Pulmonary artery endothelial cell (primary cell): ENCODE results near the gene SFI1. TPM values are rescaled to one million over a fixed set of nuclear protein-coding genes. Genes with fewer than 3 reads are reported as not detected.

Source experiments
- DNase-seq: peaks from one replicate; pipeline ENCODE4 v3.0.0-alpha.2; 2011; ENCODE audit warnings: low read depth, low spot score
- total RNA-seq: library from RNA; depleted of rRNA; stranded (reverse); fragments of >200 nt; gene quantifications from 2 replicates; pipeline ENCODE4 v1.2.3, GENCODE V29; 2014

SFI1 gene
- total RNA-seq, 1 donor from 2014 or later: 17.8 TPM

DNA sequence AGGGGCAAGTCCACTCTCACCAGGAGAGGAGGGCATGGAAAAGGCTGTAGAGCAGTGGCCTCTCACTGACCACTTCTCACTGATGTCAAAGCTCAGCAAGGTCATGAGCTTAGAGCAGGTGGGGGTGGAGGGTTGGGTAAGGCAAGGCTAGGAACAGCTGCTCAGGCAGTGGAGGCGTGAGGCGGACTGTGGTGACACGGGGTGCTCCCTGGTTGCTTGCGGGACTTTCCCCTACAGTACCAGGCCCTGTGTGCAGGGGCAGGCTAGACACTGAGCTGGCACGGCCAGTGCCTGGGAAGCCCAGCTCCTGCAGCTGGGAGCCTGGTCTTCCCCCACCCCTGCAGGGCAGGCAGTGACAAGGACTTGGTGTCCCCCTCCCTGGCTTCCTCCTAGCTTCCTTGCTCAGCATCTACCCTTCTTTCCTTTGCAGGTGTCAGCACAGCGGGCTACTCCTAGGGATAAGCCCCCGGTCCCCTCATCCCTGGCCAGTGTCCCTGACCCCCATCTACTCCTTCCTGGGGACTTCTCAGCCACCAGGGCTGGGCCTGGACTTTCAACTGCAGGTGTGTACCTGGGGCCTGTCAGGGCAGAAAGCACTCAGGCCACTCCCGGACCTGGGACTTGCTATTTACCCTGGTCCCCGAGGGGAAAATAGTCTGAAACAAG is 120.1 kb downstream of the SFI1 start:
- DNase-seq: no peak

DNA sequence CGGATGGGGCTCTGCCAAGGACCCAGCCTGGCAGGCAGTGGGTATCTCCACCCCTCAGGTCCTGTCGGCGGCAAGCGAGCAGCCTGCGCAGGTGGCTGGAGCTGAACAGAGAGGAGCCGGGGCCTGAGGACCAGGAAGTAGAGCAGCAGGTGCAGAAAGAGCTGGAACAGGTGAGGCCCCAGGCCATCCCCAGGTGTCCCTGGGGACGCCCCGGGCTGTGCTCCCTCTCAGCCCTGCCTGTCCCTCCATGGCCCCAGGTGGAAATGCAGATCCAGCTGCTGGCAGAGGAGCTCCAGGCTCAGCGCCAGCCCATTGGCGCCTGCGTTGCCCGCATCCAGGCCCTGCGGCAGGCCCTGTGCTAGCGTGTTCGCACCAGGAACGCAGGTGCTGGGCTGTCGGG is 121.7 kb downstream of the SFI1 start:
- DNase-seq: no peak

DNA sequence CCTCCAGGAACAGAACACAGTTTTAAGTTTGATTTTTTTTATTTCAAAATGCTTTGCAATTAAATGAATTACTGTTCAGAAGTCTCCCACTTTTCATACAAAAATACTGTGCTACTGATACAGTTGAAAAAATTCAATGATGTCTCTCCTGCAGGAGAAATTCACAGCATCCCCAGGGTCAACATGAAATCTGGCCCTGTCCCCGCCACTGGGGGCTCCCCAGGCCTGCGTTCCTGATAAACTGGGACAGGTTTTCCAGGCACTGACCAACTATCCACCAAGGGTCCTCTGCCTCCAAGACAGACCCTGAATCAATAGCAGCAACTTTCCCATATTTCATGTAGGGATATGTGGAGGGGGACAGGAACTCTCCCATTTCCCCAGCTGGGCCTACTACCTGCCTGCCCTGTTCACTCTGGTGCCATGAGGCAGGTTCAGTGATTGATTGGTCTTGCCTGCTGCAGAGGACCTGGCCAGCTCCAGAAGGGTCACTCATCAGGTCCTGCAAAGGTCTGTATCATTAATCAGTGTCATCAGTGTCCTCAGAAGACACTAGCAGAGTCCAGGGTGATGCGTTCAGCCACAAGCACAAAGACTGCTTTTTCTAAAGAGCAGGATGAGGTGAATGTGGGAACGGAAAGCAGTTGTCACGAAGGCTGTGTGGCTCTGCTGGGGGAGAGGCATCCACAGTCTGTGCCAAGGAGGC is 122.3 kb downstream of the SFI1 start:
- DNase-seq: no peak

DNA sequence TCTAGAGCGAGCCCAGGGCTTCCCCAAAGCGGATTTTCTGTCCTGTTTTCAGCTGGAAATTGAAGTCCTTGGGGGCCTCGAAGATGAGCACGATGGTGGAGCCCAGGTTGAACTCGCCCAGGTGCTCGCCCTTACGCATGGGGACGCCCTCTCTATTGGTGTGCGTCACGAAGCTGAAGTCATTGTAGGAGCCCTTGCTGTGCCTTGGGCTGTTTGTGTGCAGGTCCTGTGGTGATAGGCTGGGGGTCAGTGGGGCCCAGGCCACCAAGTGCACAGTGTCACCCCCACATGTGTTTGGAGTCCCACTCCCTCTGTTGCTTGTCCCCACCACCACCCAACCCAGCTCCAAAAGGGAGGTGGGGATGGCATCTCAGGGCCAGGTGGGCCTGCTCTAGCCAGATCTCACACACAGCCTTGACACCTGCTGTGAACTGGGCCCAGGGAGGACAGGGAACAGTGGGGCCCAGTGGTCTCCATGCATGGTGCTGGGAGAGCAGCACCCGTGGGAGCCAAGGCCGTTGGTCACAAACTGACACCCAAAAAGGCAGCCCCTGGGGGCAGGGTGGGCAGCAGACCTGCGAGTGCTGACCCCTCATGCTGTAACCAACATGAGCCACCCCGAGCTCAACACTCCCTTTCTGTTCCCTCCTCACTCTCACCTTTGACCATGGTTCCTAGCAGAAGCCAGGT is 123.4 kb downstream of the SFI1 start:
- DNase-seq: no peak

DNA sequence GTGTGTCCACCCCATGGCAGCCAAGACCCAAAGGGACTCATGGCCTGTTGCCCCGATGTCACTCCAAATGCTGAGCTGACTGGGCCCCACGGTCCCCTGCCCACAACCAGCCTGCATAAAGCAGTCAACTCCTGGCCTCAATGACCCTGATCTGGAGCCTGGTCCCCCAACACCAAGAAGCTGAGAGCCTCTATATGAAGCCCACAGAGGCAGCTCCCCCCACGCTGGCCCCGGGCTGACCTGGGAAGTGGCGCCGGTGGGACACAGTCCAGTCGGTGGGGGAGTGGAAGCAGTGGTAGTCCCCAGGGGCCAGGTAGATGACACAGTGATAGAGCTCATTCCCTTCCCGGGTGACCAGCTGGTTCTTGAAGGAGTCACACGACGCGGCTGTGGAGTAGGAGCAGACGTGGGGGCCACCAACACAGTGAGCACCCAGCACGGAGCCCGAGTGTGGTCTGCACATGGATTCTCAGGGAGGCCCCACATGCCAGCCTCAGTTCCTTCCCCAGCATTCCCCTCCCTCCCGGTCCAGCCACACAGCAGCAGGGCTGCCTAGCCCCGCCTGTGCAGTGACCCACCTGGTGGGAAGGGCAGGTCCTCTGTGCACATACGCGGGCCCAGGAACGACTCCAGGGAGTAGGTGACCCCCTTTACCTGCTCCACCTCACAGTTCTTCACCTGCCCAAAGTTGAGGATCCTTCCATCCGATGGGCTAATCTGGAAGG is 124.6 kb downstream of the SFI1 start:
- no peak for DNase-seq

DNA sequence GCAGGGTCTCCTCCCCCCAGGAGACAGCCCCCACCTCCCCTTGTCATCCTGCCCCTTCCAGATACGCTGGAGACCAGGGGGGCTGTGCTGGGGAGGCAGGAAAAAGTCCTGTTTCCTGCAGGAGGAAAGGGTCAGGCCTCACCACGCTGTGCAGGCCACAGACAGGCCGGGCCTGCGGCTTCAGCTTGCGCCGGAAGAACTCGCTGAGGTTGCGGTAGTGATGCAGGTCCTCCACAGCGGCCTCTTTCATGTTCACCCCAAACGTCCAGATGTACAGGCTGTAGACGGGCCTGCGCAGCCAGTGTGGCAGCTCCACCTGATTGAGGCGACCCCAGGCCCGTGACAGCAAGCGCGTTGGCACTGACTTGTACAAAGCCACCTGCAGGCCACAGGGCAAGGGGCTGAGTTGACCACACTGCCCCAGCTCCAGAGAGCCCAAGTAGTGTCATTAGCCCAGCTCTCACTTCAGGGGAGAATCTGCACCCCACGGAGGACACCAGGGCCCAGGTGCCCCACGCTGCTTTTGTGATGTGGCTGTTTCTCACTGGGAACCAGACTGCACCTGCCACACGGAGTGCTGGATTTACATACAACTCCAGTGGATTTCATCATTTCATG is 125.3 kb downstream of the SFI1 start:
- no peak for DNase-seq

DNA sequence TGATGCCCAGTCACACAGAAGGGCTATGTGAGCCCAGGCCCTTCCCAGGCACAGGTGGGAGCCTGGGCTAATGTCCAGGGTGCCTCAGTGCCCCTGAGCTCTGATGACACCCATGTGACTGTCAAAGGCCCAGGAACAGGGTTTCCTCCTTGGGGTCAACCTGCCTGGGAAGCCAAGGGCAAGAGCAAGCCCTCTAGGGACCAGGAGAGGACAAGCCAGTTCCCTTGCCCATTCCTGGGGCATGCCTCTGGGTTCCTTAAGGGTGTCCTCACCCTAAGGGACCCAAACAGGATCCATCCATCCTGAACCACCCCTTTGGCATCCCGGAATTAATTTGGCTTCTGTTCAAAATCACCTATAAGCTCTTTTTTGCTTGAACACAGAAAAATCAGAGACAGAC is 126.6 kb downstream of the SFI1 start:
- no peak for DNase-seq

DNA sequence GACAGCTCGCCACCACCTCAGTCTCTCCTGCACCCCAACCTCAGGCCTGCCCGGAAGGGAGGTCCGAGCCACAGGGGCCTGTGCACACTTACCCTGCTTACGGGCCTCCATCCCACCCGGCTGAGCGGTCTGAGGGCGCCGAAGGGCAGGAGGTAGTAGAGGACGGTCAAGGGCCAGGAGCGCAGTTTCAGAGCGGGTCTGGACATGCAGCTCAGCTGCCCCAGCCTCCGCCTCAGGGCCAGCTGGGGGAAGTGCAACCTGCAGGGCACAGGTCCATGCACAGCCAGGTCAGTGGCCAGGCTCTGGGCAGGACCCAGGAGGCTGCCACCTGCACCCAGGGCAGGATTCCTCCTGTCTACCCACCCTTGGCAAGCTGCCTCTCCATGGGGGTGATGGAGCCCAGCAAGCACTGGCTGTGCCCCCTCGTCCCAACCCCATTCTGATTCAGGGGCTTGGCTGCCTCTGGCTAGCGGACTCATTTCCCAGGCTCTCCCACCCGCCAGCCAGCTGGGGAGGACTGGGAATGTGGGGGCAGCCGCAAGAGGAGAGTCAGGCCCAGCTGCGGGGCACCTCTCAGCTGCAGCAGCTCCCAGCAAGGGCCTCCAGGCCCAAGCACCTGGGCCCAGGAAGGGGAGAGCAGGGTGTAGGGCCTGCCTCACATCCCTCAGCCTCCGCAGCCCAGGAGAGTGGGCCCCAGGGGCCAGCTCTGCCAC is 127.4 kb downstream of the SFI1 start:
- DNase-seq: no peak

DNA sequence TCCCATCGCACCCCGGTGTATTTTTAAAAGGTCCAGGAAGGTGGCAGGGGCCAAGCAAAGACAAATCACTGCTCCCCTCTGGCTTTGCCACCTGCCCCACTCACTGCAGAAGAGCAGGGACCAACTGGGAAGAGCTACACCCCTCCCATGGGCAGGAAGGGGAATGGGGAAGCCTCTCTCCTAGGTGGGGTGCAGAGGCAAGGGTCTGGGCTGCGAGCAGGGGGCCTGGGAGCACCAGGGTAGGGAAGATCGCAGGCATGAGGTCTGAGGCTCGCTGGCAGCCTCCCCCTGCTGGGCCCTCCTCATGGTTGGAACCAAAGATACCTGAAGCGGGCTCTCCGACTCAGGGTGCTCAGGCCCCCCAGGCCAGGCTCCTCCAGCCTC is 128.9 kb downstream of the SFI1 start:
- no peak for DNase-seq

DNA sequence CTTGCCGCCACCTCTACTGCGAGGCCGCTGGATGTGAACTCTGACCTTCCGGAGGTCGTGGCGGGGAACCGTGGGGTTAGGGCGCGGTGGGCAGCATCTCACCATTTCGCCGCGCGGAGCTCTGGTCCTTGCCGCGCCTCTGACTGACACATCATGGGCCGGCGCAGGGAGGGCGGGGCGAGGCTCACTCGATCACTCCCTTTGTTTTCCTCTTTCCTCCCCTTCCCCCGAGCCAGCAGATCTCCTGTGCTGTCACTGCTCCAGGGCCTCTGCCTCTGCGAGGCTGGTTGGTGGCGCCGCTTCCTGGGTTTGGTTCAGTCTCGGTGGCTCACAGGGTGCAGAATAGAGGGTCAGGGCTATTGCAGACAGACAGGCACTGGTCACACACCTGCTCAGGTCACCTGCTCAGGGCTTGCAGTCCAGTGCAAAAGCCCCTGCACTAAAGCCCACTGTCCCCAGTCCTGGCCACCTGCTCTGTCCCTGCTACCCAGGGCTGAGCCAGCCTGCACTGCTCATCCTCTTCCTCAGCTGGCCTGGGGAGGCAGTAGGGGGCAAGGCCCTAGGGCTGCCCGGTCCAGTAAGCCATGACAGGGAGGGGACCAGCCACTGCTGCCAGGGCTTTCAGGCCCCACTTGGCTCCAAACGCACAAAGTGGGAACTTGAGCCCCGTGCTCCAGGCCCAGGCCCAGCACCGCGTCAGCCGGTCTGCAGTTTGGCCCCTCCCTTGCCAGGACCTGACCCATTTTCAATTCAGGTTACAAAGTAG is 129.5 kb downstream of the SFI1 start:
- DNase-seq: no peak

DNA sequence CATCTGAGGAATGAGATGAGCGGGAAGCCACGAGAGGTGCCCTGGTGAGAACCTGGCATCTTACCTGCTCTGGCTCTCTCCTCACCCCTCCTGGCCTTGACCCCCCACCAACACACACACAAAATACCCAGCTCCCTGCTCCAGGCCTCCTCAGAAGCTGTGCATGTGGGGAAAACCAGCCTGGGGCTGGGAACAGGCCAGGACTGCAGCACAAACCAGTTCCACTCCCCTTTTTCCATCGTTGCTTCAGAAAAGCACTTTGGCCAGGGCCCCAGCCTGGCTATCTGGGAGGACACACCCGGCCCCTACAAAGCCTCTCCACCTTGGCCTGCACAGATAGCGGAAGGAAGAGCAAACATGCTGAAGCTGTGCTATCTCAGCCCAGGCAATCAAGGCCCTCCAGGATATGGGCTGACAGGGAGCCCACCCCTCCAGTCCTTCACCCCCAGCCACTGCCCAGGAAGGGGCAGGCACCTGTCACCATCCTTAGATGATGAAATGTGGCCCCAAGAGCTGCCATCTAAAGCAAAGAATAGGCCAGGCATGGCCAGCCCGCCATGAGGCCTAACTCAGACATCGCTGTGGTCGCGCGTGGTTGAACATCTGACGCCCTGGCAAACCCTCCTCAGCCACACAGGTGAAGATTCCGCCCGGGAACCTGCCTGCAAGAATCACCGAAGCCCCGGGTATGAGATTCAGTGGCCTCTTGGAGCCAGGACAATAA is 130.3 kb downstream of the SFI1 start:
- DNase-seq: no peak

DNA sequence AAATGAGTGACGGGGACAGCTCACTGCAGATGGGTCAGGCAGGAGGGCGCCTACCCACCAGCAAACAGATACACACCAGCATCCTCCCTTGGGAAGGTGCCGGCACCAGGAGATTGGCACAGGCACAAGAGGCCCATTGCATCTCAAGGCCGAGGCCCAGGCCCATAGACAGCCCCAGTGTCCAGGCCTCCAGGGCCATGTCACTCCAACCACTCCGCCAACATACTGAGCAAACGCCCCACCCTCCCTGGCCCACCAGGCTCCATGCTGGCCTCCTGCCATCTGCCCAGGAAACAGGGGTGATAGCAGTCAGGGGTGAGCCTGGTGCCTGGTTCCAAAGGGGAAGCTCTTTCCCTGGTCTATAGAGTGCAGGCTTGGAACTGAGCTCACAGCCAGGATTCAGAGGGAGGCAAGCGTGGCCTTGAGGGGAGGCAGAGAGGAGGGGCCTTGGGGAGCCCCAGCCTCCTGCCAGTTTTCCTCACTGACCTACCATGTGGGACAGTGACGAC is 130.9 kb downstream of the SFI1 start:
- DNase-seq: no peak

DNA sequence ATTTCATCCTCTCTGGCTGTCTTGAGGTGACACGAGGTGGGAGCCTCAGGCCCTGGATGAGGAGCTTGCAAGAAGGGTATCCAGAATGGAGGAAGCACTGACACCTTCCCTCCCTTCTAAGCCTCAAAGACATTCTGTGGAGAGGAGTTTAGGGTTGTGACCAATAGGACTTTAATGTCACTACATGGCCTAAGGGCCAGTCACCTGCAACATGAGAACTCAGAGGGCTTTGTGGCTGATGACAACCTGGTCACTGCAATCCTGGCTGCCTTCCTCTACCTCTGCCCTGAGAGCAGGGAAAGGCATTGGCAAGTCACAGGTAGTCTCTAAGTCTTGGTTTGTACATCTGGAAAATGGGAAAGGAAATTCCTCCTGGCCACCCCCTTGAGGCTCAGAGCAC is 132.0 kb downstream of the SFI1 start:
- DNase-seq: no peak

DNA sequence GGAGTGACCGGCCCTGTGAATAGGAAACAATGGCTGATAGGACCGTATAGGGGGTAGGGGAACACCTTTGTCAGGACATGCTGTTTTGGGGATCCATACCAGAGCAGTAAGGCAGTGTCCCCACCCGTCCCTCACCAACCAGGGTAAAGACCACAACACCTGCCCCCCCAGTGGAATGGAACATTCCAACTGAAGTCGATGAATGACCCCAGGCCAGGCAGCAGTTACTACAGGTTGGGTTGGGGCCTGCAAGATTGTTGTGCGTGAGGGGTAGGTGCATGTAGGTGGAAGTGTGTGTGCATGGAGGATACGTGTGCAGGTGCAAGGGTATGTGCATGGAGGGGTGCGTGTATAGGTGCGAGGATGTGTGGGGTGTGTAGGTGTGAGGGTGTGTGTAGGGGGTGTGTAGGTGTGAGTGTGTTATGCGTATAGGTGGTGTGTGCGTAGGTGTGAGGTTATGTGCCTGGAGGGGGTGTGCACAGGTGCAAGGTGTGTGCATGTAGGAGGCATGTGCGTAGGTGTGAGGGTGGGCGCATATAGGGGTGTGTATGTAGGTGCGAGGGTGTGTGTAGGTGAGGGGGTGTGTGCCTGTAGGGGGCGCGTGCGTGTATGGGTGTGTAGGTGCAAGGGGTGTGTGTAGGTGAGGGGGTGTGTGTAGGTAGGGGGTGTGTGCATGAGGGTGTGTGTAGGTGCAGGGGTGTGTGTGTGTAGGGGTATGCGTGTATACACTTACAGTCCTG is 132.8 kb downstream of the SFI1 start:
- no peak for DNase-seq

DNA sequence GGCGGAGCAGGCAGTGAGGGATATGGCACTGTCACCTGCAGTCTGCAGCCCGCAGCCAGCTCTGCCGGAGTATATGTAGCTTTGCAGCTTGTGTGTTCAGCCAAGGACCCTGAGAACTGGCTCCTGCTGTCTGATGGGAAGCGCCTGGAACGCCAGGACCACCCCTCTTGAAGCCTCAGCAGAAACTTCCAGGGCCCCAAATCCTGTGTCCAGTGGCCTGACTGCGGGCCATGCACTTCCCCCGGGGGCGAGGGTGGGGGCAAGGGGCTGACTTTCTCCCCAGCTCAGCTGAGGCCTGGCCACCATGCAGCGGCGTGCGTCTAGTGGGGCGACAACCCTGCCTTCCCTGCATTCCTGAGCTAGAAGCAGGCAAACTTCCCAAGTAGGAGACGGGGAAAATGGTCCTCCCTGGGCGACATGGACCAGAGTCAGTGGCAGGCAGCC is 133.4 kb downstream of the SFI1 start:
- DNase-seq: no peak

DNA sequence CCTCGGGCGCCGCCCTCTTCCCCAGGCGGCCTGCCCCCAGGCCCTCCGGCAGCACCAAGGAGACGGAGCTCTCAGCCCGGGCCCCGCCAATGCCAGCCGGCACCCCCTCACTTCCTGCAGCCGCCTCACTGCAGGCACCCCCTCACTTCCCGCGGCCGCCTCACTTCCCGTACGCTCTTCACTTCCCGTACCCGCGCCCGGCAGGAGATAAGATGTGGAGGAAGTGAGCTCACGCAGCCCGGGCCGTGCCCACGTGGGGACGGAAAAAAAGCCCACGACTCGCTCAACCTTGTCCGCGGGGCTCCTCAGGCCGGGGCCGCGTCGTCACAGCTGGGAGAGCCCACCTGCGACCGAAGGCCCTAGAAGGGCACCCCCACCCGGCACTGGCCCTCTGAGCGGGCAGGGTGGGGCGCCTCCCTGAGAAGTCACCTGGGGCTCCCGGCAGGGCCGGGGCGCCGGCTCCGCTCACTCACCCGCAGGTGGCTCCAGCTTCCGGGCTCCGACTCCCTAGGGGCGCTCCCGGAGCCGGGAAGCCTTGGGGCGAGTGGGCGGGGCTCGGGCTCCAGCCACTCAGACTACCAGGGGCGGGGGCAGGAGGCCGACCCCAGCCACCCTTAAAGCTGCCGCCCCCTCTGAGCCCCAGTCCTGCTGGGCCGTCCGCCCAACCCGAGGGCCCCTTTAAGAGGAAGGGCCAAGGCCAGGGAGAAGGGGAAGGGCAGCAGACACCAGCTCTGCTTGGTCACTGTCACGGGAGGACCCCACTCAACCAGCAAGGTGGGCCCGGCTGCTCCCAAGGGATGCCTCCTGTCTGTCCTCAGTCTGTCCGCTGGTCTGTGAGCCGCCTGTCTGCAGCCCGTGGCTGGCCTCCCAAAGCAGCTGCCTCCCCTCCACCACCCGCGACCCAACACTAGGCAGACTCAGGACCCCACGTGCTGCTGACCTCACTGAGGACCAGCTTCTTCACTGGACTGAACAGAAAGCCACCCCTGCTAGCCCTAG is 134.3 kb downstream of the SFI1 start:
- DNase-seq: peak; percentile 81

DNA sequence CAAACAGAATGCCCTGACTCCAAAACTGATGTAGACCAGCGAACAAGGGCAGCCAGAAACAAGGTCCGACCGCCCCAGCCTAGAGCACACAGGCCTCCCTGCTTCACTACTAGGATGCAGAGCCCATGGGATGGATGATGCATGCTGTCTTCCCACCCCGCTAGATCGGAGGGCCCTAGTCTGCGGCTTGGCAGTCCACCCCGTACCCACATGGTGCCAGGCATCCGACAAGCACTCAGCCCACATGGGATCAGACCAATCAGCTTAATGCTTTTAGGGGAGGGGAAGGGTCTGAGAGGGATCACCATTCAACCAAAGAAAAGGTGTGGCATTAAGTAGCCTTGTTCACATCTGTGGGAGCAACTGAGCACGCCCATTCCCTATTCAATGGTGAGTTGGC is 135.1 kb downstream of the SFI1 start:
- no peak for DNase-seq
